ENCODE results near the gene G6PC3.

- TF ChIP-seq PATZ1 (tag by site-specific recombination; IDR thresholded peaks at IDR 0.05) (peak; percentile 5; the same call in 1 of the 2 replicates), CTCF (tag by site-specific recombination; IDR thresholded peaks at IDR 0.05) (no peak), ZNF830 (tag by site-specific recombination; IDR thresholded peaks at IDR 0.05; ENCODE audit: low read depth) (no peak), ZNF266 (tag by site-specific recombination; IDR thresholded peaks at IDR 0.05; ENCODE audit: low read depth) (no peak), TCF7L2 (IDR thresholded peaks at IDR 0.05; ENCODE audit: borderline replicate concordance, low read depth, low read length) (no peak), ZXDB (tag by site-specific recombination; IDR thresholded peaks at IDR 0.05) (no peak), INSM2 (tag by site-specific recombination; IDR thresholded peaks at IDR 0.05) (no peak), ZNF169 (tag by site-specific recombination; IDR thresholded peaks at IDR 0.05) (no peak), ZNF624 (tag by site-specific recombination; IDR thresholded peaks at IDR 0.05) (no peak)
These were observed 51.7 kb downstream of the G6PC3 start for GRCh38 chr17:44121997-44122815.
